ENCODE measurements around the gene NLRP6.

DNA sequence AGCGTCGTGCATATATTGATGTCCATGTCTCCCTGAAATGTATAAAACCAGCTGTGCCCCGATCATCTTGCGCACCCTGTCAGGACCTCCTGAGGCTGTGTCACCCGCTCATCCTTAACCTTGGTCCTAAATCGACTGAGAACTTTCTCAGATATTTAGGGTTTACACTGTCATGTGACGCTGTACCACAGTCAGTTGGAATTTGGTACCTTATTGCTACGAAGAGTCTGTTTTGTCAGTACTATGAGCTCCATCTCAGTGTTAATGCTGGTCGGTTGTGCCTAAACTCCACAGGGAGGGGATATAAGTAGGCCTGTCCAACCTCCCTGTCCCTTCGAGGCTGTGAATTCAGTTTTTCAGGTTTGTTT is 27.6 kb downstream of the NLRP6 start:
- TF ChIP-seq, protein P1, sequence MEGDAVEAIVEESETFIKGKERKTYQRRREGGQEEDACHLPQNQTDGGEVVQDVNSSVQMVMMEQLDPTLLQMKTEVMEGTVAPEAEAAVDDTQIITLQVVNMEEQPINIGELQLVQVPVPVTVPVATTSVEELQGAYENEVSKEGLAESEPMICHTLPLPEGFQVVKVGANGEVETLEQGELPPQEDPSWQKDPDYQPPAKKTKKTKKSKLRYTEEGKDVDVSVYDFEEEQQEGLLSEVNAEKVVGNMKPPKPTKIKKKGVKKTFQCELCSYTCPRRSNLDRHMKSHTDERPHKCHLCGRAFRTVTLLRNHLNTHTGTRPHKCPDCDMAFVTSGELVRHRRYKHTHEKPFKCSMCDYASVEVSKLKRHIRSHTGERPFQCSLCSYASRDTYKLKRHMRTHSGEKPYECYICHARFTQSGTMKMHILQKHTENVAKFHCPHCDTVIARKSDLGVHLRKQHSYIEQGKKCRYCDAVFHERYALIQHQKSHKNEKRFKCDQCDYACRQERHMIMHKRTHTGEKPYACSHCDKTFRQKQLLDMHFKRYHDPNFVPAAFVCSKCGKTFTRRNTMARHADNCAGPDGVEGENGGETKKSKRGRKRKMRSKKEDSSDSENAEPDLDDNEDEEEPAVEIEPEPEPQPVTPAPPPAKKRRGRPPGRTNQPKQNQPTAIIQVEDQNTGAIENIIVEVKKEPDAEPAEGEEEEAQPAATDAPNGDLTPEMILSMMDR (conservative IDR thresholded peaks at IDR 0.05), result no peak
- no peak for TF ChIP-seq EZH2 (IDR thresholded peaks at IDR 0.05; ENCODE audit: low read depth)

Data from PC-9 (cell line).